GM12864 (cell line): ENCODE data around the gene SYNE1.

Source experiments
- DNase-seq: peaks from one replicate; pipeline ENCODE4 v3.0.0-alpha.2; 2011; ENCODE audit warnings: low read depth
- H3K4me3 ChIP-seq: 2 replicates; pipeline ENCODE4 v1.5.1; 2011; ENCODE audit warnings: mild to moderate bottlenecking, low read depth, low read length, control low read depth
- TF ChIP-seq, protein P1 (sequence below): IDR thresholded peaks from 2 replicates; pipeline ENCODE4 v1.5.1; 2011; ENCODE audit warnings: low read depth, mild to moderate bottlenecking, moderate library complexity, low read length, control low read depth, inconsistent platforms; ENCODE audit errors: missing control alignments

Gene SYNE1

DNA sequence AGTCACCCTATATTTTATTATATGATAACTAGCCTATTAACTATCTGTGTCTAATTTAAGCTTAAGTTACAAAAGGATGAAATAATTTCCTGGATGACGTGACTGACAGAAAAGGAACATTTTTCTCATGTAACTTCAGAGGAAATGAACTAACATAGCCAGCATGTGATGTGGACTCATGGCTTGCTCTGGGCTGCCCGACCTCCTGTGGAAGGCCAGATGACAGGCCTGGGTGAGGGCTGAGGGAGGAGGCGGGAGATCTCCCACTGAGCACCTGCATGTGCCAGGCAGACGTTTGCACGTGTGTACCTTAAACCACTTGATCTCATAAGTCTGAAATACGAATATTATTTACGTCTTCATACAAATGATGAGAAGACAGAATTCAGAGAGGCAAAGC is 321.1 kb downstream of the SYNE1 start:
- DNase-seq: no peak
- no peak overlapping the region for H3K4me3 ChIP-seq
- TF ChIP-seq, protein P1, sequence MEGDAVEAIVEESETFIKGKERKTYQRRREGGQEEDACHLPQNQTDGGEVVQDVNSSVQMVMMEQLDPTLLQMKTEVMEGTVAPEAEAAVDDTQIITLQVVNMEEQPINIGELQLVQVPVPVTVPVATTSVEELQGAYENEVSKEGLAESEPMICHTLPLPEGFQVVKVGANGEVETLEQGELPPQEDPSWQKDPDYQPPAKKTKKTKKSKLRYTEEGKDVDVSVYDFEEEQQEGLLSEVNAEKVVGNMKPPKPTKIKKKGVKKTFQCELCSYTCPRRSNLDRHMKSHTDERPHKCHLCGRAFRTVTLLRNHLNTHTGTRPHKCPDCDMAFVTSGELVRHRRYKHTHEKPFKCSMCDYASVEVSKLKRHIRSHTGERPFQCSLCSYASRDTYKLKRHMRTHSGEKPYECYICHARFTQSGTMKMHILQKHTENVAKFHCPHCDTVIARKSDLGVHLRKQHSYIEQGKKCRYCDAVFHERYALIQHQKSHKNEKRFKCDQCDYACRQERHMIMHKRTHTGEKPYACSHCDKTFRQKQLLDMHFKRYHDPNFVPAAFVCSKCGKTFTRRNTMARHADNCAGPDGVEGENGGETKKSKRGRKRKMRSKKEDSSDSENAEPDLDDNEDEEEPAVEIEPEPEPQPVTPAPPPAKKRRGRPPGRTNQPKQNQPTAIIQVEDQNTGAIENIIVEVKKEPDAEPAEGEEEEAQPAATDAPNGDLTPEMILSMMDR: no peak

DNA sequence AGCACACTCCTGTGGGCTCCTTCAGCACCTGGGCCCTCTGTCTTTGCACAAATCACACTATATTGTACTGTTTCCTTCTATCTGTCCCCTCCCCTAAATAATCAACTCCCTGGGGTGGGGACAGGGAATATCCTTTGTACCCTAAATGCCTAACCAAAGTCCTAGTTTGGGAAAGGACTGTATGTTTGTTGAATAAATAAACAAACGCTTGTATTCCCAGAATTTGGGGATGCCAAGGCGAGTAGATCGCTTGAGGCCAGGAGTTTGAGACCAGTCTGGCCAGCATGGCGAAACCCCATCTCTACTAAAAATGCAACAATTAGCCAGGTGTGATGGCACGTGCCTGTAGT is 322.7 kb downstream of the SYNE1 start:
- DNase-seq: no peak
- TF ChIP-seq, protein P1: no peak
- no peak overlapping the region for H3K4me3 ChIP-seq

DNA sequence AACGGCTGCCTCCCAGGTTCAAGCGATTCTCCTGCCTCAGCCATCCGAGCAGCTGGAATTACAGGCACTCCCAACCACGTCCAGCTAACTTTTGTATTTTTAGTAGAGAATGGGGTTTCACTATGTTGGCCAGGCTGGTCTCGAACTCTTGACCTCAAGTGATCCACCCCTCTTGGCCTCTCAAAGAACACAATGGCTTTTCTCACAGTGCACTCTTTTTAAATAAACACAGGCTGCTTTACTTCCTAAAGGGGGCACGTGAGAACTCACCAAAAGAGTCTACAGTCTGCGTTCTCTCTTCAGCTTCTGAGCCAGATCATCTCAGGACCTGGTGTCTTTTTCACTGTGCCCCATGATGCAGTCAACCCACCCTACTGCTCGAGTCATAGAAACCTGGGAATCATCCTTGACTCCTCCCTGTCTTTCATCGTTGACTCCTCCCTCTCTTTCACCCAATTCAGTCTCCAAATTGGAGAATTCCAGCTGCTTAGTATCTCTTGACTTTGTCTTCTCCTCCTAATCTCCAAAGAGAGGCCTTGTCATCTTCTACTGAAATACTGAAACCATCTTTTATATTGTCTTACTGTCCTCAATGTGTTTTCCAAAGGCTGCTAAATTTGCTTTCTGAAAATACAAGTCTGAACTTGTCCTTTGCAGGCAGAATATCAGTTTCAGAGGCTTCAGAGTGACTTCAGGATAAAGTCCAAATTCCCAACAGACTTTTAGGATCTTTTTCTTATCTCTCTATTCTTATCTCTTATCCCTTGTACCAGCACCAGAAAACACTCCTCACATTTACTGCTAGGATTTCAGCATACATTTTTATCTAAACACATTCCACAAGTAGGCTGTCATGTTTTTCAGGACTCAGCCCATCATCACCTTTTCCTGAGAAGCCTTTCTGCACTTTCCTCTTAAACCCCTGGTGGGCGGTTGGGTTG is 323.4 kb downstream of the SYNE1 start:
- H3K4me3 ChIP-seq: no peak overlapping the region
- no peak for DNase-seq
- TF ChIP-seq, protein P1: no peak

DNA sequence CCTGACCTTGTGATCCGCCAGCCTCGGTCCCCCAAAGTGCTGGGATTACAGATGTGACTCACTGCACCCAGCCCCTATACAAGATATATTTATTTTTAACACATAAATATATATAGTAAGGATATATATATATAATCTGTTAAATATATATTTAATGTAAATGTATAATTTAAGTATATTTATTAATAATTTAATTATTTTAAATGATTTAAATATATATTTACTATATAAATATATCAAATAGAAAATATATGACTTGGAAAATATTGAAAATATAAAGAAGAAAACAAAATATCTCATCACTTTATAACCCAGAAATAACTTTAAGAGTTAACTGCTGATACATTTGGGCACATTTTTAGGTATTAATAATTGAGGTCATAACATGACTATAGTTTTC is 324.7 kb downstream of the SYNE1 start:
- DNase-seq: no peak
- no peak overlapping the region for H3K4me3 ChIP-seq
- TF ChIP-seq, protein P1: no peak

DNA sequence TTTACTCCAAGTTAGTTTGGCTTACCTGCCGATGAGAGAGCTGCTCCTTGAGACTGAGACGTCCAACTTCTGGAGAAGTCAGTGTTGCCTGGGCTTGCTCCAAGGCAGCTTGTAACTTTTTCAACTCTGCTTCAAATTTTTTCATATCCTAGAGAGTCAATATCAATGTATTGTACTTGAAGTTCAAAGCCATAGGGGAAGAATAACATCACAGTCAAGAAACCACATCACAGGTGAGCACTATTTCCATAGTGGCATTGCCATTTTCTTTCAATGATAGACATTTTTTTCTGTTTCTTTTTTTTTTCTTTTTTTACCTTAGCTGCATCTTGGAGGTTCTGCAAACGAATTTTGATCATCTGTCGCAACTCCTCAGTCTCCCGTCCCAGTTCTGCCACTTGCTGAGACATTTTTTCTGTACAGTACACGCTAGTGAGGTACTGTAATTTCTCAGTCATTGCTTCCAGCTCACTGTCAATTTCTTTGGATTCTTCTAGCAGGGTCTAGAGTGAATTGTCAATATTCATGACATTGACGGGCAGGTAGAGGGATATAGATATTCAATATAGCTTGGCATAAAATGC is 326.7 kb downstream of the SYNE1 start:
- TF ChIP-seq, protein P1: no peak
- no peak for DNase-seq
- no peak overlapping the region for H3K4me3 ChIP-seq

DNA sequence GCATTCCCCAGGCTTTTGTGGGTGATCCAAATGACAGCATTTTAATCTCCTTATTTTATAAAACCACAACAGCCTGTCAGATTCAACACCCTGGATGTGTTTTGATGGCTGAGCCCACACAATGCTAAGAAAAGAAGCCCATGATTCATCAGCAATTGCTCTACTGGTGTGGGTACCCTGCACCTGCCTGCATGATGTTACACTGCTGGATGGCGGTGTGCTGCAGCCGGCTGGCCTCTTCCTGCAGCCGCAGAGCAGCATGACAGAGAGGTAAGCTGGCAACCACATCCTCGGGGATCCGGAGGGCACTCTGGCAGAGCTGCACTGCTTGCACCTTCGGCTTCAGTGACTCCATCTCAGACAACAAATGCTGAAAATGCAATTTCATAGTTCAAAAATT is 327.5 kb downstream of the SYNE1 start:
- no peak for DNase-seq
- TF ChIP-seq, protein P1: no peak
- no peak overlapping the region for H3K4me3 ChIP-seq
